ENCODE measurements around the gene MYL6B. TPM values are rescaled to one million over a fixed set of nuclear protein-coding genes. Genes with fewer than 3 reads are reported as not detected.

MYL6B gene
- total RNA-seq, 2 donors from 2014 or later: 153 to 191 TPM

DNA sequence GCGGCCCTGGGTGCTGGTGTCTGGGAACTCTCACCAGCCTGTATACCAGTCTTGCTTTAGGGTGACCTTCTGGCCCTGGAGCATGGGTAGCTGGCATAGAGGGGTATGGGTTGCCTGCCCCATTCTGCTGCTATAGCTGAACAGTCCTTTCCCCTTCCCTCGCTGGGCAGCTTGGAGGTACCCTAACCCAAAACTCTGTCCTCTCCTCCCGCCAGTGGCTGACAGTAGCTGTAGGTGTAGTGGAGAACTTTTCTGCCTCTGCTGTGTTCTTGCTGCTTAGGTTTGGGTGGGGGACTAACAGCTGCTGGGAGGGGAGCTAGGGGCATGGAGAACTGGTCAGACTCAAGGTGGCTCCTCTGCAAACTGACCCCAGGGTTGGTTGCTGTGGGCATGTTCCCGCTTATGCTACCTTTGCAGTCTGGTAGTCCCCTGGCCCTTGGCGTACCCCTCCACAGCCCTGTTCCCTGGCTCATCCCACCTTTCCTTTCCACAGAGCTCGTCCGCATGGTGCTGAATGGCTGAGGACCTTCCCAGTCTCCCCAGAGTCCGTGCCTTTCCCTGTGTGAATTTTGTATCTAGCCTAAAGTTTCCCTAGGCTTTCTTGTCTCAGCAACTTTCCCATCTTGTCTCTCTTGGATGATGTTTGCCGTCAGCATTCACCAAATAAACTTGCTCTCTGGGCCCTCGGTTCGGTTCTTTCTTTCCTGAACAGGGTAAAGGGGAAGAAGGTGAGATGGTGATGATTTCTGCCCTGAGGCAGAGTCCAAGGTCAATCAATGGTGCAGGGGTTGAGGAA, 8.7 kb downstream of the MYL6B start:
- H3K27ac ChIP-seq (ENCODE audit: low read depth, low read length): peak overlapping the region; percentile 21
- peaks cover 71% of the 10 kb centered on the region for H3K36me3 ChIP-seq (ENCODE audit: control insufficient read depth, insufficient read depth, low read length)
- peaks cover 57% of the 10 kb centered on the region for H3K36me3 Mint-ChIP-seq (ENCODE audit: low read depth)
- H3K9me3 ChIP-seq (ENCODE audit: control insufficient read depth, low read length): no peaks in the 10 kb centered on the region
- peak overlapping the region; percentile 97 for H3K9ac ChIP-seq (ENCODE audit: extremely low read depth, low read length, poor library complexity, severe bottlenecking)
- H3K4me3 ChIP-seq (ENCODE audit: low read length): peak overlapping the region; percentile 97
- H3K27me3 ChIP-seq (ENCODE audit: control insufficient read depth, insufficient read depth, low read length, poor library complexity, severe bottlenecking): no peaks in the 10 kb centered on the region
- peaks cover 8% of the 10 kb centered on the region for H3K4me1 ChIP-seq (ENCODE audit: control insufficient read depth, insufficient read depth, low read length)
- no peaks in the 10 kb centered on the region for H3K27me3 Mint-ChIP-seq (ENCODE audit: insufficient read depth)
- H3K4me1 Mint-ChIP-seq: peaks cover 47% of the 10 kb centered on the region
- peak overlapping the region; percentile 96 for H3K4me3 Mint-ChIP-seq
- no peaks in the 10 kb centered on the region for H3K9me3 Mint-ChIP-seq
- DNase-seq: no peak
- peak overlapping the region; percentile 99 for H3K27ac Mint-ChIP-seq
- WGBS, 2 experiments (ENCODE audit: insufficient coverage in 1 of 2, insufficient read length in 1 of 2): 92 to 100% methylated on average over 7 to 10 of the region's 11 CpGs
- TF ChIP-seq, protein P1, sequence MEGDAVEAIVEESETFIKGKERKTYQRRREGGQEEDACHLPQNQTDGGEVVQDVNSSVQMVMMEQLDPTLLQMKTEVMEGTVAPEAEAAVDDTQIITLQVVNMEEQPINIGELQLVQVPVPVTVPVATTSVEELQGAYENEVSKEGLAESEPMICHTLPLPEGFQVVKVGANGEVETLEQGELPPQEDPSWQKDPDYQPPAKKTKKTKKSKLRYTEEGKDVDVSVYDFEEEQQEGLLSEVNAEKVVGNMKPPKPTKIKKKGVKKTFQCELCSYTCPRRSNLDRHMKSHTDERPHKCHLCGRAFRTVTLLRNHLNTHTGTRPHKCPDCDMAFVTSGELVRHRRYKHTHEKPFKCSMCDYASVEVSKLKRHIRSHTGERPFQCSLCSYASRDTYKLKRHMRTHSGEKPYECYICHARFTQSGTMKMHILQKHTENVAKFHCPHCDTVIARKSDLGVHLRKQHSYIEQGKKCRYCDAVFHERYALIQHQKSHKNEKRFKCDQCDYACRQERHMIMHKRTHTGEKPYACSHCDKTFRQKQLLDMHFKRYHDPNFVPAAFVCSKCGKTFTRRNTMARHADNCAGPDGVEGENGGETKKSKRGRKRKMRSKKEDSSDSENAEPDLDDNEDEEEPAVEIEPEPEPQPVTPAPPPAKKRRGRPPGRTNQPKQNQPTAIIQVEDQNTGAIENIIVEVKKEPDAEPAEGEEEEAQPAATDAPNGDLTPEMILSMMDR (conservative IDR thresholded peaks at IDR 0.05): no peak

DNA sequence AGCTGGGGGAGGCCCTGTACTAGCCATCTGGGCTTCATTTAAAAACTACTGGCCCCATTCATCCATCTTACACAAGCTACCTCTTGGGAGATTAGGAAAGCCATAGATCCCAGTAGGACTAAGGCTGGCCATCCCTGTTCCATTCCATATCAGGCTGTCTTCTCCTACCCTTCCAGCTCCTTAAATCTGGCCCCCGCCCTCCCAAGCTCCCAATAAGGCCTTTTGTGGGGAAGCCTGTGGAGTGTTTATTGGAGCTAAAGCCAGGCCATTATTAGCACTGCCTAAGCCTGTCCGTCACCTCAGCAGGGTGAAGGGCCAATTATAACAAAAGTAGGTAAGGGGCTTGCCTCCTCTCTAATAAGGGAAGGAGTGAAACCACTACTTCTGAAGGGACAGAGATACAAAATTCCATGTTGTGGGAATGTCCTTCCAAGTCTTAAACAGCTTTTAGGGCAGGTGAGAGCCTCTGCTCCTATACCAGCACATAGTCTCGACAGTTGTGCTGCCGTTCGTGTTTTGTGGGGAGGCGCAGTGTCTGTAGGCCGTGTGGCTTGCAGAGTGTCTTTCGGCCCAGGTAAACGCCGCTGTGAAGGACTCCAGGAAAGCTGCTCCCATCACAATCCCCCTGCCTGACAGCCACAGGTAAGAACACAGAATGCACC, 9.4 kb downstream of the MYL6B start:
- peak overlapping the region; percentile 97 for H3K9ac ChIP-seq (ENCODE audit: extremely low read depth, low read length, poor library complexity, severe bottlenecking)
- H3K4me1 Mint-ChIP-seq: peaks cover 47% of the 10 kb centered on the region
- peak; percentile 66 for DNase-seq
- peaks cover 8% of the 10 kb centered on the region for H3K4me1 ChIP-seq (ENCODE audit: control insufficient read depth, insufficient read depth, low read length)
- H3K4me3 ChIP-seq (ENCODE audit: low read length): peak overlapping the region; percentile 97
- H3K27me3 Mint-ChIP-seq (ENCODE audit: insufficient read depth): no peaks in the 10 kb centered on the region
- no peaks in the 10 kb centered on the region for H3K27me3 ChIP-seq (ENCODE audit: control insufficient read depth, insufficient read depth, low read length, poor library complexity, severe bottlenecking)
- peaks cover 73% of the 10 kb centered on the region for H3K36me3 ChIP-seq (ENCODE audit: control insufficient read depth, insufficient read depth, low read length)
- peaks cover 61% of the 10 kb centered on the region for H3K36me3 Mint-ChIP-seq (ENCODE audit: low read depth)
- peak overlapping the region; percentile 96 for H3K4me3 Mint-ChIP-seq
- peak overlapping the region; percentile 6 for H3K27ac ChIP-seq (ENCODE audit: low read depth, low read length)
- no peaks in the 10 kb centered on the region for H3K9me3 ChIP-seq (ENCODE audit: control insufficient read depth, low read length)
- WGBS, 2 experiments (ENCODE audit: insufficient coverage in 1 of 2, insufficient read length in 1 of 2): 88 to 94% methylated on average over 3 to 10 of the region's 10 CpGs
- H3K9me3 Mint-ChIP-seq: no peaks in the 10 kb centered on the region
- TF ChIP-seq, protein P1 (conservative IDR thresholded peaks at IDR 0.05): no peak
- H3K27ac Mint-ChIP-seq: peak overlapping the region; percentile 99

DNA sequence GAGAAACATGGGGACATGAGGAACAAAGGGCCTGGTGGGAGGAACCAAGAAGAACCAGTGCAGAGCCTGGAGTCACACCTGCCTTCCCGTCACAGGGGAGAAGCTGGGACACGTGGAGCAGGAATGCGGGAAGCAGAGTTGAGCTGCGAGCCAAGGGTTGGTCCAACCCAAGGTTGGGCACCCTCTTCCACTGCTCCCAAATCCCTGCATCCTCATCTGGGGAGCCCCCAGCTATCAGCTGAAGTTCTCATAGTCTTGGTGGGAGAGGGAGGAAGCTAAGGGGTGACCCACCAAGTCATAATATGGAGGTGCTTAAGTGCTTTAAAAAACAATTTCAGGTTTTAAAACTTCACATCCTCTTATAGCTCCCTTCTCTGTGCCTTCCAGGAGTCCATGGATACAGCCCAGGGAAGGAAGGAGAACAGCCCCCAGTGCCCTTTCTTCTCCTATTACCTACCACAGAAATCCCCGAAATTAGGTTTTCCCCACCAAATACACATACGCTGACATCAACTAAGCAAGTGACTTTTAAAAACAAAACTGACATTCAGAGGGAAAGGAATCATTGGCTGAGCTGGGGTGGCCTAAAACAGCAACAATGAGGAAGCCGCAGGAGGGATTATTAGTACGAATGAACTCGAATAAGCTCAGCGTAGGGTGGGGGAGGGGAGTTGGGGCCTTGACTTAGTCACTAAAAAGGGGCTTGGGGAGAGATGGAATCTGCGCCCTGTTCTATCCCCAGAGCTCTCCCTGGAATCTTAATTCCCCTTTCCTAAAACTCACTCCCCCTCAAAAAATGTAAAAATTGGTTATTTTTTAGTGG, 10.3 kb downstream of the MYL6B start:
- Mint-ChIP-seq H3K4me1 (peaks cover 41% of the 10 kb centered on the region), H3K27ac (peak overlapping the region; percentile 99), H3K27me3 (ENCODE audit: insufficient read depth) (no peaks in the 10 kb centered on the region), H3K36me3 (ENCODE audit: low read depth) (peaks cover 68% of the 10 kb centered on the region), H3K4me3 (no peak overlapping the region), H3K9me3 (no peaks in the 10 kb centered on the region)
- Histone ChIP-seq H3K9me3 (ENCODE audit: control insufficient read depth, low read length) (no peaks in the 10 kb centered on the region), H3K27me3 (ENCODE audit: control insufficient read depth, insufficient read depth, low read length, poor library complexity, severe bottlenecking) (no peaks in the 10 kb centered on the region), H3K4me3 (ENCODE audit: low read length) (no peak overlapping the region), H3K27ac (ENCODE audit: low read depth, low read length) (peak overlapping the region; percentile 50), H3K4me1 (ENCODE audit: control insufficient read depth, insufficient read depth, low read length) (peaks cover 8% of the 10 kb centered on the region), H3K36me3 (ENCODE audit: control insufficient read depth, insufficient read depth, low read length) (peaks cover 81% of the 10 kb centered on the region), H3K9ac (ENCODE audit: extremely low read depth, low read length, poor library complexity, severe bottlenecking) (no peak overlapping the region)
- 84 to 100% methylated on average over 1 to 10 of the region's 11 CpGs for WGBS, 2 experiments (ENCODE audit: insufficient coverage in 1 of 2, insufficient read length in 1 of 2)
- peak; percentile 79 for DNase-seq
- TF ChIP-seq, protein P1 (conservative IDR thresholded peaks at IDR 0.05): no peak
